NB4 (cell line): ENCODE results near the gene ARID4A.
"Not testable (repeated sequence)": the region's sequence is repeated elsewhere in the genome, so short reads cannot be mapped to it uniquely, and the experiment has no call there.

Source experiments
- CTCF ChIP-seq: IDR thresholded peaks from one replicate; pipeline ENCODE4 v1.5.1; 2012; ENCODE audit warnings: low read depth, low read length
- MAX ChIP-seq: IDR thresholded peaks from 2 replicates; pipeline ENCODE4 v1.6.1; 2011; ENCODE audit warnings: low read depth, low read length
- MYC ChIP-seq: IDR thresholded peaks from 2 replicates; pipeline ENCODE4 v1.6.1; 2011; ENCODE audit warnings: low read depth, low read length
- POLR2A ChIP-seq: IDR thresholded peaks from 2 replicates; pipeline ENCODE4 v1.6.1; 2011; ENCODE audit warnings: mild to moderate bottlenecking; ENCODE audit not compliant: insufficient read length; ENCODE audit errors: extremely low read depth

- not testable (repeated sequence) for TF ChIP-seq CTCF, POLR2A, MYC, MAX
Observed at GRCh38 chr14:58343535-58343934, 45.2 kb downstream of the ARID4A start.
